Ascending aorta (tissue), 2 donors: Measurements from ENCODE around the gene EBF3. TPM values are rescaled to one million over a fixed set of nuclear protein-coding genes. Genes with fewer than 3 reads are reported as not detected.
A peak's percentile ranks its signal among the peaks of the same experiment; 100 is the strongest.

Experiments used
- DNase-seq, 2 donors: peaks; one replicate each; pipeline ENCODE4 v3.0.0-alpha.2; 2019; ENCODE audit warnings: low spot score in 2 of 2
- H3K27ac ChIP-seq, 2 donors: fragments of 200-600 bp; sonication (generic); one replicate each; pipeline ENCODE4 v1.5.1; 2016 to 2017; ENCODE audit warnings: mild to moderate bottlenecking in 1 of 2
- H3K27me3 ChIP-seq: fragments of 200-600 bp; sonication (generic); one replicate; pipeline ENCODE4 v1.5.1; 2017
- H3K36me3 ChIP-seq, 2 donors: fragments of 200-600 bp; sonication (generic); one replicate each; pipeline ENCODE4 v1.5.1; 2016
- H3K4me1 ChIP-seq, 2 donors: fragments of 200-600 bp; sonication (generic); one replicate each; pipeline ENCODE4 v1.5.1; 2016 to 2017; ENCODE audit warnings: mild to moderate bottlenecking in 1 of 2
- H3K4me3 ChIP-seq, 2 donors: fragments of 200-600 bp; sonication (generic); one replicate each; pipeline ENCODE4 v1.5.1; 2016 to 2017; ENCODE audit warnings: mild to moderate bottlenecking in 1 of 2
- H3K9me3 ChIP-seq, 2 donors: fragments of 200-600 bp; sonication (generic); one replicate each; pipeline ENCODE4 v1.5.1; 2016
- intact Hi-C: fragments of 100-400 bp; cut with DNase I; formaldehyde crosslinking; loops from one replicate; pipeline ENCODE4 v1.15.1; 2023
- total RNA-seq: library from RNA; depleted of rRNA; stranded (reverse); fragments of >200 nt; gene quantifications from one replicate; pipeline ENCODE4 v1.1.0, GENCODE V29; 2016
- TF ChIP-seq, protein P1 (sequence below), 3 experiments: fragments of 200-600 bp in 2 of 3; fragments of 450-650 bp in 1 of 3; sonication (generic) in 2 of 3; IDR thresholded peaks; one replicate each; pipeline ENCODE4 v1.5.1; 2016 to 2019; ENCODE audit warnings: antibody characterized with exemption in 3 of 3, mild to moderate bottlenecking in 1 of 3, moderate library complexity in 1 of 3

Gene EBF3
- total RNA-seq, 1 donor from 2014 or later = 20.2 TPM

DNA sequence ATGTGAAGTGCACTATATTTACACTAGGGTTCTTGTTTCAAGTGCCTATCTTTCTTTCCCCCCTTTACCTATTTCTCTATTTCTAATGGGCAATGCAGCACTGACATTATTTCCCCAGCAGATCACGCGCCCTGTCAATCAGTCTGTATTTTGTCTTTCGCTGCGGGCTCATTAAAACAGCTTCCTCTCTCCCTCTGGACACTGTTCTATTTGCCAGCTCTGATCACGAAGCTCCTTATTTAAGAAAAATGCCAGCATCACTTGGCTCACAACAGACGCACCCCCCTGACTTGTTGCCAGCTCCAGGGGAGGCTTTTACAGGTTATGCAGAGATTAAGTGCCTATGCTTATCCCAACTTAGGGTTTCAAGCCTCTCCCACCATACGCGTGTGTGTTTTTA is 78.5 kb downstream of the EBF3 start:
- intact Hi-C loops = loop anchor here (5.0 kb wide), 1 partner anchor 87 kb away; no protein-coding TSS in a partner anchor
- Histone ChIP-seq H3K36me3 (no peaks in the 10 kb centered on the region), H3K27me3 (no peaks in the 10 kb centered on the region), H3K4me3 (no peak overlapping the region), H3K4me1 (no peaks in the 10 kb centered on the region), H3K9me3 (no peaks in the 10 kb centered on the region), H3K27ac (no peak overlapping the region)
- TF ChIP-seq, protein P1, sequence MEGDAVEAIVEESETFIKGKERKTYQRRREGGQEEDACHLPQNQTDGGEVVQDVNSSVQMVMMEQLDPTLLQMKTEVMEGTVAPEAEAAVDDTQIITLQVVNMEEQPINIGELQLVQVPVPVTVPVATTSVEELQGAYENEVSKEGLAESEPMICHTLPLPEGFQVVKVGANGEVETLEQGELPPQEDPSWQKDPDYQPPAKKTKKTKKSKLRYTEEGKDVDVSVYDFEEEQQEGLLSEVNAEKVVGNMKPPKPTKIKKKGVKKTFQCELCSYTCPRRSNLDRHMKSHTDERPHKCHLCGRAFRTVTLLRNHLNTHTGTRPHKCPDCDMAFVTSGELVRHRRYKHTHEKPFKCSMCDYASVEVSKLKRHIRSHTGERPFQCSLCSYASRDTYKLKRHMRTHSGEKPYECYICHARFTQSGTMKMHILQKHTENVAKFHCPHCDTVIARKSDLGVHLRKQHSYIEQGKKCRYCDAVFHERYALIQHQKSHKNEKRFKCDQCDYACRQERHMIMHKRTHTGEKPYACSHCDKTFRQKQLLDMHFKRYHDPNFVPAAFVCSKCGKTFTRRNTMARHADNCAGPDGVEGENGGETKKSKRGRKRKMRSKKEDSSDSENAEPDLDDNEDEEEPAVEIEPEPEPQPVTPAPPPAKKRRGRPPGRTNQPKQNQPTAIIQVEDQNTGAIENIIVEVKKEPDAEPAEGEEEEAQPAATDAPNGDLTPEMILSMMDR (IDR thresholded peaks at IDR 0.05) = no peak
- DNase-seq = peak in 1 of 2 donors; percentile 38

DNA sequence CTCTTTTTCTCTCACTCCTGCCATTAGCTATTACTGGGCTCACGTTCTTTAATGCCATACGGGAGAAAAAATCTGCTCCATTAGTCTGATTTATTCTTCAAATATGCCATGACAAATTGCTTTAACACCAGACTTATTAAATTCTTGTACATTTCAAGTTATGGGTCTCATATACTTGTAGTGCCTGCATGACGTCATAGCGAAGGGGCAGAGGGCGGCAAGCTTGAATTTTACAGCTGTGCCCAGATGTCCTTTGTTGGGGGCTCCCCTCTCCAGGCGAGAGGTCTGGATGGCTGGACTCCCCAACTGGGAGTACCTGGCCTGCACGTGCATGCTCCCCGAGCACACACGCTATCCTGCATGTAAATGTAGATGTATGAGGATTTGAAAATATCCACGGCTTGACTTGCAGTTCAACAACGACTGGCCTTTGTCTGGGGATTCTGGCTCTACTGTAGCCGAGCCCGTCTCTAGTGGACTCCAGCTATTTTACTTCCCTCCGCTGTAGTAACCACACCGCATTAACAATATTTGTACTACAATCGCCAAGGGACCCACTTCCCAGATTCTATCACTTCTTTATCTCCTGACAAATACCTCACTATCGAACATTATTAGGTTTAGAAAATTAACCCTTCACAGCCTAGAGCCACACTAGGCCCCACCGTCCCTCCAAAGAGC is 79.5 kb downstream of the EBF3 start:
- TF ChIP-seq, protein P1 (IDR thresholded peaks at IDR 0.05) = no peak
- intact Hi-C loops = loop anchor here (5.0 kb wide), 1 partner anchor 88 kb away; no protein-coding TSS in a partner anchor
- Histone ChIP-seq H3K27ac (no peak overlapping the region), H3K4me3 (no peak overlapping the region), H3K27me3 (no peaks in the 10 kb centered on the region), H3K36me3 (no peaks in the 10 kb centered on the region), H3K4me1 (no peaks in the 10 kb centered on the region), H3K9me3 (no peaks in the 10 kb centered on the region)
- peak in 1 of 2 donors; percentile 15 for DNase-seq

DNA sequence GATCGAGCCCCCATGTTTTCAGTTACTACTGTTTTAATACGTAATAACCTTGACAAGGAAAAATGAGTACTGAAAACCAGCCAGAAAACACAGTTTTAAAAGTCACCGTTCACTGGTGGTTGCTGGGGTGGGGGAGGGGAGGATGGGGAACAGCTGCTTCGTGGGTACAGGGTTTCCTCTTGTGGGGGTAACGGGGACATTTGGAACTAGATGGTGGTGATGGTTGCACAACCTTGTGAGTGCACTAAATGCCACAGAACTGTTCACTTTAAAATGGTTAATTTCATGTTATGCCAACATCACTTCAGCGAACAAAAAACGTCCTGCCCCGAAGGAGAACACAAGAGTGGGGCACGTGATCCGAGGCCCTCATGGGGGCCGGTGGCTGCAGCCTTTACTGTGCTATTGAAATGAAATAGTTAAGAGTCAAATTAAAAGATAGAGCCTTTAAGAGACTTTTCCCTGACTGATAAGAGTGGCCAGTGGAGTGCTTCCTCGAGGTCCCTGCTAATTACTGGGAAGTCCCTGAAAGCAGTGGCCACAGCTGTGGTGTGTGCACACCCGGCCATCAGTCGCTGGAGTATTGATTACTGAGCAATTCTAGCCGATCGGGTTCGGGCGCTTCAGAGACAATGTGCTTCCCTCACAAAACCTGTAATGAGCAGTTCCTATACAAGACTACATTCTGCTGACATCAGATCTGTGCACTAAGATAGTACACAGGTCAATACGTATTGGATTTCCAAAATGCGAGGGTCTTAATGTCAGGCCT is 80.3 kb downstream of the EBF3 start:
- DNase-seq = peak in 1 of 2 donors; percentile 22
- Histone ChIP-seq H3K4me3 (no peak overlapping the region), H3K27ac (no peak overlapping the region), H3K4me1 (no peaks in the 10 kb centered on the region), H3K27me3 (no peaks in the 10 kb centered on the region), H3K9me3 (no peaks in the 10 kb centered on the region), H3K36me3 (no peaks in the 10 kb centered on the region)
- TF ChIP-seq, protein P1 (IDR thresholded peaks at IDR 0.05) = no peak
- intact Hi-C loops = no loop called here

DNA sequence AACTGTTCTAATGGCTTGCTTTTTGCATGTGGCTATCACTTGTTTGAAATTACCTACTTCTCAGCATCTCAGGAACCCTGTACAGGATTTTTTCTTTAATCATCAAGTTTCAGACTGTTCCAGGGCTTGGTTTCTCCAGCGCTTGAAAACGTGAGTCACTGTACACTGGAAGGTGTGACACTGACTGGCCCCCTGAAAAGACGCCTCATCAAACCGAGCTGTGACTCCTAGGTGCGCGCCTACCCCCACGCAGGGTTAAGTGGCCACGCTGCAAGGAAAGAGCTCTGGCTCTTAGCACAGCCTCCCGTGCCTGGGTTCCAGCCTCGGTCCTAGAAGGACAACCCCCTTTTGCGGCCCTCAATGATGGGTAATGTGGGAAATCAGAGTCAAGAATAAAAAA is 81.0 kb downstream of the EBF3 start:
- Histone ChIP-seq H3K27ac (no peak overlapping the region), H3K4me1 (no peaks in the 10 kb centered on the region), H3K4me3 (no peak overlapping the region), H3K27me3 (no peaks in the 10 kb centered on the region), H3K9me3 (no peaks in the 10 kb centered on the region), H3K36me3 (no peaks in the 10 kb centered on the region)
- TF ChIP-seq, protein P1 (IDR thresholded peaks at IDR 0.05) = no peak
- peak in 1 of 2 donors; percentile 43 for DNase-seq
- intact Hi-C loops = no loop called here

DNA sequence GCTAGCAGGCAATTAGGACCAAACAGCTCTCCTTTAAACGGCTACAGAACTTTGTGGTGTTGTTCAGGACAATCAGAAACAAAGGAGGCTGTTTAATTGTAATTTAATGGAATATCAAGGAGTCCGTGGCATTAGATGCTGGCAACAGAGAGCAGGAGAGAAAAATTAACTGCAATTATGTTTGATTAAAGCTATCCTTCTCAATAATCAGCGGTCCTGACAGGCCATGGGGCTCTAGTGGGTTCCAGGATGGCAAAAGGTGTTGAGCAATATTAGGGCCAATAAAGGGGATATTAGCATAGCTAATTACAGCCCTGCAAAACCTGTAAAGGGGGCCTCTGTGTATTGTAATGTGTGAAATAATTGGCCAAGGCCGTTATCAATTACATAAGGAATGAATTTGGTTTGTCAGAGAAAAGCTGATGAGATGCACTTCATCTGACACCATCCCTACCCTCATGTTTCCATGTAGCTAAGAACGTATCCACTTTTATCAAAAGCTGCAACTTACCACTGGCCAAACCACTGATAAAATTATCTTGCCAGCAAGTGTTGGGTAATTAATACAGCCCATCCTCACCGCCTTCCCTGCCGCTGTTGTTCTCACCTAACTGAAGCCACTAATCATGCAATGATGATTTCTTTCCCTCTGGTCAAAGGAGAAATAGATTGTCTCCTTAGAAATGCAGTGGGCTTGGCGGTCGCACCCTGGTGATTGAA is 81.6 kb downstream of the EBF3 start:
- Histone ChIP-seq H3K27me3 (no peaks in the 10 kb centered on the region), H3K4me1 (no peaks in the 10 kb centered on the region), H3K9me3 (no peaks in the 10 kb centered on the region), H3K27ac (no peak overlapping the region), H3K4me3 (no peak overlapping the region), H3K36me3 (no peaks in the 10 kb centered on the region)
- intact Hi-C loops = no loop called here
- DNase-seq = no peak
- TF ChIP-seq, protein P1 (IDR thresholded peaks at IDR 0.05) = no peak
